ENCODE measurements around the gene LSM14B.

The LSM14B gene

GRCh38 chr20:62182469-62183425, 60.5 kb downstream of the LSM14B start, which contains the start of gene MTG2:
Gene MTG2 (plus strand): TSS chr20:62183028. CDS start chr20:62193421, 10,393 bp downstream.
- DNase-seq (ENCODE audit: low read depth in 1 of 2, low spot score in 1 of 2): peak; percentile 79 to 95

- no peak for DNase-seq (ENCODE audit: low read depth in 1 of 2, low spot score in 1 of 2)
Observed at GRCh38 chr20:62183426-62184142, 61.3 kb downstream of the LSM14B start.
